K562 (cell line): ENCODE measurements around the gene RABEPK. TPM values are rescaled to one million over a fixed set of nuclear protein-coding genes. Genes with fewer than 3 reads are reported as not detected.

ENCODE experiments used
- ATAC-seq: fragments of 200-7000 bp; cut with Tn5 transposase; 3 replicates; pipeline ENCODE4 v1.9.1; 2020; ENCODE audit warnings: moderate library complexity
- BruUV-seq: library from RNA; stranded (reverse); fragments of 400-500 nt; replicated peaks from 2 replicates; lab custom pipeline; 2021; lab: Mats Ljungman, UMichigan
- CTCF ChIA-PET: fragments of 300-600 bp; formaldehyde crosslinking; extraction: SDS; loops from one replicate; lab custom pipeline; 2021; ENCODE audit warnings: low intra/inter-chr PET ratio; lab: Yijun Ruan, JAX
- POLR2A ChIA-PET: fragments of 300-600, 350-650 bp; sonication (Branson Sonifier 250); formaldehyde crosslinking; extraction: SDS; loops from one replicate; lab custom pipeline; 2021; ENCODE audit warnings: antibody characterized with exemption, inconsistent platforms; lab: Yijun Ruan, JAX
- DNase-seq, 4 experiments: peaks; one replicate each; pipeline versions ENCODE4 v3.0.0 to v3.0.0-alpha.2; 2011 to 2018; ENCODE audit warnings: low spot score in 3 of 4, mixed read lengths in 3 of 4; ENCODE audit errors: extremely low read depth in 1 of 4
- FAIRE-seq: peaks from 2 replicates; lab custom pipeline; 2011; peaks lifted over from hg19 to GRCh38; lab: Jason Lieb, UNC
- H2AFZ ChIP-seq: 2 replicates; pipeline ENCODE4 v1.6.0; 2011; ENCODE audit warnings: low read depth, low read length, control low read depth, inconsistent platforms
- H3K27ac ChIP-seq: fragments of 200-600 bp; 3 replicates; pipeline ENCODE4 v1.8.0; 2011; ENCODE audit warnings: low read depth, mild to moderate bottlenecking, control low read depth, inconsistent platforms, low read length, moderate library complexity, mixed read lengths; ENCODE audit errors: extremely low read depth
- H3K27me3 ChIP-seq, 2 experiments: fragments of 300-600 bp in 1 of 2; 2 replicates in 1 of 2; 3 replicates in 1 of 2; pipeline versions ENCODE4 v1.6.0 to v1.8.0; 2011; ENCODE audit warnings: inconsistent platforms in 2 of 2, low read length in 2 of 2, mild to moderate bottlenecking in 1 of 2, mixed read lengths in 1 of 2, moderate library complexity in 1 of 2; ENCODE audit not compliant: control insufficient read depth in 2 of 2, insufficient read depth in 2 of 2
- H3K36me3 ChIP-seq: fragments of 300-600 bp; 3 replicates; pipeline ENCODE4 v1.8.0; 2011; ENCODE audit warnings: mild to moderate bottlenecking, low read length, inconsistent platforms; ENCODE audit not compliant: control insufficient read depth, insufficient read depth
- H3K4me1 ChIP-seq, 2 experiments: fragments of 200-600 bp in 1 of 2; replicated peaks in 1 of 2; 2 replicates in 1 of 2; 3 replicates in 1 of 2; pipeline versions ENCODE4 v1.5.1 to v1.8.0; 2011; ENCODE audit warnings: inconsistent platforms in 2 of 2, low read length in 2 of 2, mild to moderate bottlenecking in 1 of 2, mixed read lengths in 1 of 2, moderate library complexity in 1 of 2; ENCODE audit not compliant: control insufficient read depth in 2 of 2, insufficient read depth in 2 of 2
- H3K4me2 ChIP-seq: 2 replicates; pipeline ENCODE4 v1.6.1; 2011; ENCODE audit warnings: low read length, control low read depth, inconsistent platforms, mixed read lengths; ENCODE audit not compliant: insufficient read depth
- H3K4me3 ChIP-seq: fragments of 200-600 bp; sonication (generic), shearing (Covaris generic); 2 replicates; pipeline ENCODE4 v1.5.1; 2016; ENCODE audit warnings: control low read depth, inconsistent platforms
- H3K79me2 ChIP-seq: fragments of 200-600 bp; 3 replicates; pipeline ENCODE4 v1.8.0; 2011; ENCODE audit warnings: low read length, inconsistent platforms; ENCODE audit not compliant: control insufficient read depth, insufficient read depth
- H3K9ac ChIP-seq, 2 experiments: 2 replicates each; pipeline versions ENCODE4 v1.6.0 to v1.6.1; 2011; ENCODE audit warnings: low read depth in 2 of 2, low read length in 2 of 2, control low read depth in 1 of 2, inconsistent platforms in 1 of 2, mild to moderate bottlenecking in 1 of 2, mixed read lengths in 1 of 2; ENCODE audit not compliant: insufficient read depth in 1 of 2
- H3K9me1 ChIP-seq: one replicate; pipeline ENCODE4 v1.6.0; 2011; ENCODE audit warnings: inconsistent platforms, mild to moderate bottlenecking, low read length, moderate library complexity; ENCODE audit not compliant: control insufficient read depth, insufficient read depth
- H3K9me3 ChIP-seq: replicated peaks from 2 replicates; pipeline ENCODE4 v1.5.1; 2011; ENCODE audit warnings: low read depth, low read length, inconsistent platforms; ENCODE audit not compliant: control insufficient read depth, insufficient read depth
- H4K20me1 ChIP-seq: replicated peaks from 2 replicates; pipeline ENCODE4 v1.6.1; 2011; ENCODE audit warnings: low read length, inconsistent platforms, mixed read lengths; ENCODE audit not compliant: control insufficient read depth, insufficient read depth
- CHD4 ChIP-seq: fragments of 200-600 bp; sonication (generic); IDR thresholded peaks from 3 replicates; pipeline ENCODE4 v1.6.1; 2012; ENCODE audit warnings: low read depth, mild to moderate bottlenecking, mixed read lengths, low read length, inconsistent platforms; ENCODE audit not compliant: insufficient read depth, insufficient replicate concordance, poor library complexity, severe bottlenecking
- ETS2 ChIP-seq: IDR thresholded peaks from 2 replicates; pipeline ENCODE4 v1.6.1; 2016; ENCODE audit warnings: borderline replicate concordance, missing genetic modification characterization, mild to moderate bottlenecking, moderate library complexity, missing compliant biosample characterization; ENCODE audit not compliant: poor library complexity, severe bottlenecking
- HES1 ChIP-seq: fragments of 450-650 bp; IDR thresholded peaks from 2 replicates; pipeline ENCODE4 v1.6.1; 2016; ENCODE audit warnings: low read depth, mild to moderate bottlenecking, moderate library complexity
- MBD1 ChIP-seq: fragments of 250-450 bp; sonication (Bioruptor Pico); IDR thresholded peaks from 2 replicates; pipeline ENCODE4 v1.8.0; 2022; ENCODE audit warnings: inconsistent platforms
- MBD2 ChIP-seq: sonication (generic); IDR thresholded peaks from 2 replicates; pipeline ENCODE4 v1.6.1; 2016; ENCODE audit warnings: low read depth, borderline replicate concordance
- MCM7 ChIP-seq, 2 experiments: fragments of 450-650 bp; IDR thresholded peaks; 2 replicates each; pipeline ENCODE4 v1.6.1; 2016 to 2018
- PRPF4 ChIP-seq: fragments of 200-400 bp; formaldehyde crosslinking; IDR thresholded peaks from one replicate; pipeline ENCODE4 v1.6.1; 2017; ENCODE audit warnings: low read length, low read depth, mild to moderate bottlenecking; ENCODE audit not compliant: insufficient read depth, poor library complexity, severe bottlenecking
- SMAD2 ChIP-seq: fragments of 150-350 bp; IDR thresholded peaks from 2 replicates; pipeline ENCODE4 v1.6.1; 2014; ENCODE audit warnings: low read depth, mild to moderate bottlenecking, low read length
- SNIP1 ChIP-seq: fragments of 450-650 bp; IDR thresholded peaks from 2 replicates; pipeline ENCODE4 v1.7.1; 2017; ENCODE audit warnings: low read depth, mild to moderate bottlenecking
- ZNF277 ChIP-seq: fragments of 250-450 bp; sonication (Bioruptor Pico); IDR thresholded peaks from 2 replicates; pipeline ENCODE4 v1.8.0; 2022; ENCODE audit warnings: inconsistent platforms, mild to moderate bottlenecking, moderate library complexity, borderline replicate concordance
- WGBS: fragments of 100-300 bp; shearing (Covaris generic); methylation state at CpG from one replicate; pipeline ENCODE4 v1.1.6; 2016; ENCODE audit warnings: low coverage, mixed read lengths; ENCODE audit not compliant: insufficient coverage; ENCODE audit errors: missing lambda C conversion rate; 5-methylcytosine and 5-hydroxymethylcytosine counted together
- in situ Hi-C: fragments of 300-500 bp; cut with MboI; formaldehyde crosslinking; loops from 4 replicates; pipeline ENCODE4 v1.15.0; 2018; ENCODE audit warnings: inconsistent platforms, mixed read lengths
- intact Hi-C: fragments of 100-400 bp; cut with micrococcal nuclease; formaldehyde crosslinking; loops from 2 replicates; pipeline ENCODE4 v1.14.2; 2022
- polyA plus RNA-seq, 8 experiments: library from polyadenylated mRNA; depleted of rRNA in 4 of 8; stranded (reverse) in 5 of 8; unstranded in 3 of 8; fragments of >200 nt; fragmentation: Nextera tagmentation in 2 of 8; fragmentation: Illumina TruSeq in 1 of 8; extraction: Ambion mirVana in 2 of 8; extraction: Trizol in 1 of 8; gene quantifications; 2 replicates each; pipeline versions ENCODE4 v1.2.1 to v1.2.3, GENCODE V29; 2011 to 2014; ENCODE audit warnings: inconsistent platforms in 1 of 8, missing spikeins in 1 of 8
- total RNA-seq, 7 experiments: library from RNA; depleted of rRNA in 6 of 7; stranded (reverse); fragments of >200 nt in 6 of 7; fragmentation: Illumina TruSeq in 2 of 7; extraction: Trizol in 2 of 7; gene quantifications; 2 replicates each; pipeline versions ENCODE4 v1.2.1 to v1.2.3, GENCODE V29; 2011 to 2021; ENCODE audit warnings: low replicate concordance in 1 of 7

Gene RABEPK
- total and polyA plus RNA-seq, 9 of the 15 experiments (the other 6 are each of a cell fraction or from before 2014, with no cell fraction given): 38.3 to 113 (median 52.8) TPM

- DNase-seq: no peak
- Histone ChIP-seq H3K36me3 (peaks cover 47% of the 10 kb centered on the region; the same call in 2 of the 3 replicates), H3K4me3 (no peak overlapping the region), H3K27me3 (no peaks in the 10 kb centered on the region), H3K27ac (no peak overlapping the region), H2AFZ (no peak overlapping the region), H3K9me1 (no peaks in the 10 kb centered on the region), H3K4me2 (no peak overlapping the region), H3K9ac (no peak overlapping the region), H3K79me2 (peaks cover 95% of the 10 kb centered on the region), H3K4me1 (peaks cover 12 to 15% of the 10 kb centered on the region in 2 experiments; a peak in 4 of 5 replicates), H3K9me3 (no peaks in the 10 kb centered on the region), H4K20me1 (no peaks in the 10 kb centered on the region)
- no peak for ATAC-seq
- intact Hi-C loops (no loop called here), in situ Hi-C loops (loop anchor here (25.0 kb wide), 1 partner anchor 1218 kb away; no protein-coding TSS in a partner anchor)
- no peak for FAIRE-seq
- TF ChIP-seq HES1: no peak
- no peak for TF ChIP-seq PRPF4
- no peak for TF ChIP-seq SMAD2
- ChIA-PET POLR2A (interaction anchor here (0.7 to 1.3 kb wide), 2 partner anchors 9 to 176 kb away, joined by 3 to 6 read pairs; no protein-coding TSS in a partner anchor), CTCF (no interaction called here)
- BruUV-seq: no TSS peak
- 89% methylated on average over 1 of the region's 1 CpG for WGBS
Observed at GRCh38 chr9:125269014-125269397, 68.7 kb downstream of the RABEPK start.

GRCh38 chr9:125271081-125271480 lies 70.7 kb downstream of the RABEPK start:
- H3K9ac ChIP-seq: no peak overlapping the region
- TSS peak; percentile 12 for BruUV-seq
- intact Hi-C loops: no loop called here
- ATAC-seq (no peak), FAIRE-seq (no peak), DNase-seq (no peak)
- H3K9me1 ChIP-seq: no peaks in the 10 kb centered on the region
- no peaks in the 10 kb centered on the region for H3K27me3 ChIP-seq
- H3K9me3 ChIP-seq: no peaks in the 10 kb centered on the region
- ChIA-PET CTCF (no interaction called here), POLR2A (no interaction called here)
- peaks cover 44% of the 10 kb centered on the region for H3K36me3 ChIP-seq
- H2AFZ ChIP-seq: no peak overlapping the region
- no peaks in the 10 kb centered on the region for H4K20me1 ChIP-seq
- H3K27ac ChIP-seq: peak overlapping the region; percentile 45; the same call in 1 of the 3 replicates
- peaks cover 94% of the 10 kb centered on the region for H3K79me2 ChIP-seq
- no peak overlapping the region for H3K4me3 ChIP-seq
- in situ Hi-C loops: loop anchor here (25.0 kb wide), 1 partner anchor 1216 kb away; no protein-coding TSS in a partner anchor
- H3K4me2 ChIP-seq: no peak overlapping the region
- H3K4me1 ChIP-seq: peaks cover 12 to 15% of the 10 kb centered on the region in 2 experiments; a peak in 4 of 5 replicates
- 76% methylated on average over 5 of the region's 5 CpGs for WGBS
- TF ChIP-seq SNIP1 (no peak), MBD2 (no peak), CHD4 (no peak), MCM7 (IDR thresholded peaks at IDR 0.05) (no peak), ZNF277 (CRISPR knock-in tag) (no peak), ETS2 (no peak), MBD1 (no peak)
